Kidney (tissue), 14 donors: ENCODE results near the gene PHACTR1. TPM values are rescaled to one million over a fixed set of nuclear protein-coding genes. Genes with fewer than 3 reads are reported as not detected.

Experiments used
- DNase-seq, 5 donors: peaks; one replicate each; pipeline ENCODE4 v3.0.0-alpha.2; 2013 to 2020
- FAIRE-seq: peaks from 2 replicates; lab custom pipeline; 2012; peaks lifted over from hg19 to GRCh38; lab: Jason Lieb, UNC
- H3K27ac ChIP-seq, 2 donors: one replicate each; pipeline ENCODE4 v1.7.0; 2013; ENCODE audit warnings: low read depth in 2 of 2, low read length in 2 of 2, inconsistent platforms in 1 of 2
- H3K27me3 ChIP-seq: one replicate; pipeline ENCODE4 v1.7.1; 2013; ENCODE audit warnings: low read length, inconsistent platforms; ENCODE audit not compliant: control insufficient read depth, insufficient read depth
- H3K36me3 ChIP-seq, 3 donors: one replicate each; pipeline versions ENCODE4 v1.7.0 to v1.7.1; 2013; ENCODE audit warnings: low read length in 3 of 3, control low read depth in 1 of 3, inconsistent platforms in 1 of 3; ENCODE audit not compliant: insufficient read depth in 3 of 3, control insufficient read depth in 2 of 3
- H3K4me1 ChIP-seq, 3 donors: one replicate each; pipeline versions ENCODE4 v1.7.0 to v1.7.1; 2013; ENCODE audit warnings: low read length in 3 of 3, inconsistent platforms in 1 of 3, low read depth in 1 of 3; ENCODE audit not compliant: control insufficient read depth in 2 of 3, insufficient read depth in 2 of 3
- H3K4me3 ChIP-seq, 3 donors: one replicate each; pipeline versions ENCODE4 v1.7.0 to v1.8.1; 2013; ENCODE audit warnings: low read length in 3 of 3, control low read depth in 1 of 3, inconsistent platforms in 1 of 3
- H3K9ac ChIP-seq, 3 donors: one replicate each; pipeline versions ENCODE4 v1.7.0 to v1.7.1; 2013; ENCODE audit warnings: low read length in 3 of 3, control low read depth in 1 of 3, inconsistent platforms in 1 of 3
- H3K9me3 ChIP-seq, 3 donors: one replicate each; pipeline versions ENCODE4 v1.7.0 to v1.7.1; 2013; ENCODE audit warnings: low read length in 3 of 3, control low read depth in 1 of 3, inconsistent platforms in 1 of 3; ENCODE audit not compliant: control insufficient read depth in 2 of 3, insufficient read depth in 1 of 3
- CTCF ChIP-seq: IDR thresholded peaks from 3 replicates; pipeline ENCODE4 v1.5.1; 2012; ENCODE audit warnings: mild to moderate bottlenecking, moderate library complexity, borderline replicate concordance; ENCODE audit not compliant: insufficient read depth; ENCODE audit errors: extremely low read depth
- intact Hi-C: fragments of 100-400 bp; cut with DNase I; formaldehyde crosslinking; loops from one replicate; pipeline ENCODE4 v1.11.1; 2022
- polyA plus RNA-seq: library from polyadenylated mRNA; stranded (reverse); fragments of 350-450 nt; fragmentation: Illumina TruSeq; extraction: RNeasy Lipid Tissue Mini Kit (QIAGEN cat#74804); gene quantifications from one replicate; pipeline ENCODE4 v1.2.3, GENCODE V29; 2014; ENCODE audit warnings: low read depth, low replicate concordance; ENCODE audit not compliant: insufficient read depth
- total RNA-seq: library from RNA; stranded (reverse); fragmentation: NEBNext Ultra II Directional; extraction: Animal tissue kit (Norgen Biotek cat#: 25700); gene quantifications from one replicate; pipeline ENCODE4 v1.2.1, GENCODE V29; 2021
- donor health status: control.
- donor health status: control.
- donor health status: control.
- donor health status: control.
- donor health status: control.
- donor health status: DM: yes; HTN: yes; CAD: no.
- donor health status: Normal renal cell carcinoma (clear cell type).

Gene PHACTR1
- total and polyA plus RNA-seq, 2 donors from 2014 or later: 3.3 to 33.6 TPM

GRCh38 chr6:13181393-13181792 lies 464.8 kb downstream of the PHACTR1 start:
- no peaks in the 10 kb centered on the region for H3K27me3 ChIP-seq
- no peaks in the 10 kb centered on the region for H3K9me3 ChIP-seq
- no peak overlapping the region for H3K9ac ChIP-seq
- DNase-seq: peak in 4 of 5 donors; percentile 63 to 81 (median 74)
- no peak overlapping the region for H3K27ac ChIP-seq
- no peak overlapping the region for H3K4me3 ChIP-seq
- no peaks in the 10 kb centered on the region for H3K4me1 ChIP-seq
- FAIRE-seq: no peak
- intact Hi-C loops: no loop called here
- no peaks in the 10 kb centered on the region for H3K36me3 ChIP-seq
- TF ChIP-seq CTCF: no peak

- Histone ChIP-seq H3K4me3 (no peak overlapping the region), H3K9me3 (no peaks in the 10 kb centered on the region), H3K9ac (no peak overlapping the region), H3K36me3 (no peaks in the 10 kb centered on the region), H3K27me3 (no peaks in the 10 kb centered on the region), H3K4me1 (no peaks in the 10 kb centered on the region), H3K27ac (no peak overlapping the region)
- intact Hi-C loops: no loop called here
- no peak for FAIRE-seq
- no peak for TF ChIP-seq CTCF
- peak in 1 of 5 donors; percentile 6 for DNase-seq
Observed at GRCh38 chr6:13183415-13184088, 467.0 kb downstream of the PHACTR1 start.

- FAIRE-seq: no peak
Observed at GRCh38 chr6:13184089-13184468, 467.5 kb downstream of the PHACTR1 start.

More at GRCh38 chr6:13184089-13184468, 467.5 kb downstream of the PHACTR1 start:
- Histone ChIP-seq H3K27me3 (no peaks in the 10 kb centered on the region), H3K9me3 (no peaks in the 10 kb centered on the region), H3K27ac (no peak overlapping the region), H3K36me3 (no peaks in the 10 kb centered on the region), H3K9ac (no peak overlapping the region), H3K4me1 (no peaks in the 10 kb centered on the region), H3K4me3 (no peak overlapping the region)
- peak in 1 of 5 donors; percentile 1 for DNase-seq
- TF ChIP-seq CTCF: no peak
- intact Hi-C loops: no loop called here
